HG03442 (cell line): ENCODE measurements around the gene ZNF865.

Experiments used
- ATAC-seq: cut with Tn5 transposase; IDR thresholded peaks from one replicate; pipeline ENCODE4 v1.9.1; 2021; ENCODE audit warnings: mild to moderate bottlenecking, moderate library complexity; ENCODE audit not compliant: unreplicated experiment

Gene ZNF865

GRCh38 chr19:55622242-55622969, 17.0 kb downstream of the ZNF865 start:
- ATAC-seq: no peak

DNA sequence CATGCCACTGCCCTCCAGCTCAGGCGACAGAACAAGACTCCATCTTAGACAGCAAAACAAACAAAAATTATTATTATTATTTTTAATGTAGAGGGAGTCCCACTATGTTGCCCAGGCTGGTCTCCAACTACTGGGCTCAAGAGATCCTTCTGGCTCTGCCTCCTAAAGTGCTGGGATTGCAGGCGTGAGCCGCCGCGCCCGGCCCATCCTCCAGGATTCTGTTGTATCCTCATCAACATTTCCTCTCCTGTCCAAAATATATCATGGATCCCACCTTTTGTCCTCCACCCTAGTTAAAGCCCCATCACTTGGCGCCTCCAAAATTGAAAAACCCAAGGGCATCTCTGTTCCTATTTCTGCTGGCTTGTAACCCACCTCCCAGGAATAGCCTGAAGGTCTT, 17.7 kb downstream of the ZNF865 start:
- ATAC-seq: no peak

DNA sequence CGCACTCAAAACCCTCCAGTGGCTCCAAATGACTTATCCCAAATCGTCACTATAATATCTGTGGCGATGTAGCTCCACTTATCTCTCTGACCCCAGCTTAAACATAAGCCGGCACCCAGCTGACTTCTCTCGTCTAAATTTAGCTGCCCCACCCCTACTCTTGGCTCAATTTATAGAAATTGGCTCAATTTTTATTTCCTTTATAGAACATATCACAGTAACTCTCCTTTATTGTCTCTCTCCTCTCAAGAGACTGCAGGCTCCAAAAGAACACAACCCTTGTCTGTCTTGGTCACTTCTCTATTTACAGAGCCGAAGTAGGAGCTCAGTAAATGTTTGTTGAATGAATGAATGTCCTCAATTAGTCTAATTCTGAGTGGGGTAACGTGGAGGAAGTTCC, 18.1 kb downstream of the ZNF865 start:
- ATAC-seq: no peak

- ATAC-seq: peak; percentile 61
Observed at GRCh38 chr19:55624109-55625003, 18.9 kb downstream of the ZNF865 start, which contains the start of gene ZNF784. Gene ZNF784 (minus strand): TSS chr19:55624566. CDS start chr19:55624561, 5 bp downstream.

GRCh38 chr19:55625004-55625326, 19.5 kb downstream of the ZNF865 start:
- no peak for ATAC-seq

DNA sequence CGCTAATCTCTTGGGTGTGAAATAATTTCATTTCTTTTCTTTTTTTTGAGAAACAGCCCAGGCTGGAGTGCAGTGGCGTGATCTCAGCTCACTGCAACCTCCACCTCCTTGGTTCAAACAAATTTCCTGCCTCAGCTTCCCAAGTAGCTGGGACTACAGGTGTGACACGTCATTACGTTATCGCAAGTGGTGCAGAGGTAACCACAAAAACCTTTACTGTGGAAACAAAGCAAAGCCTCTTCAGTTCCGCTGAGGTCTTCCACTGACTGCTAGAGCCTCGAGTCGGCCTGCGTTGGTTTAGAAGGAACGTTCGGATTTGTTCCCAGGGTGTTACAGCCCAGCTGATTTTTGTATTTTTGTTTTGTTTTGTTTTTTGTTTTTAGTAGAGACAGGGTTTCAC, 20.9 kb downstream of the ZNF865 start:
- ATAC-seq: no peak

GRCh38 chr19:55632463-55632834, 27.0 kb downstream of the ZNF865 start:
- no peak for ATAC-seq

DNA sequence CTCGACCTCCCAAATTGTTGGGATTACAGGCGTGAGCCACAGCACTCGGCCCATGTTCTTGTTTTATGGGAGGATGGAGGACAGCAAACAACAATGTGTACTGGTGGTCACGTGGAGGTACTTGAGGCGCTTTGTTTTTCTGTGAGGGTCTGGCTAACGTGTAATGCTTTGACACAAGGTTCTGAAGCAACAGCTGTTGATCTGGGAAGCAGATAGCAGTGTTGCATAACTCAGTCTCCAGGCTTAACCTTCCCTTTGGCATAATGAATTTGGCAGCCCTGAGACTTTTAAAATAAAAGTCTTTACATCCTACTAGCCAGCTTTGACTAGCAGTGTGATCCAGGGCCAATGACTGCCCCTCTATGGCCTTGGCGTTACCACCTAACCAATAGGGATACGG, 28.4 kb downstream of the ZNF865 start:
- no peak for ATAC-seq

DNA sequence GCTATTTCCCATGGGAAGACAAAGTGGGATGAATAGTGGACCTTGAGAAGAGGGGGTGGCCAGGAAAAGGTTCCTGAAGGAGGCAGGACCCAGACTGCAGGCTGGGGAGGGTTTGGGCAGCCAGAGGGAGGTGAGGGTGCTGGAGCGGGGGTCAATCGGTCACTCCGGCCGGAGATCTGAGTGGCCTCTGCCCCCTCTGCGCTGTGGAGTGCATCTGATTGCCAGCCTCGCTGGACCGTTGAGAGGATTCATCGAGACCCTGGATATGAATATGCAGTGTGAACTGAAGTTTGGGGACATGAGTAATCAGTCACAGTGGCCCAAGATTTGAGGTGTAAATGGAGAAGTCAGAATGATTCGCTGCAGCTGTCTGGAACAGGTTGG, 29.9 kb downstream of the ZNF865 start:
- ATAC-seq: no peak

- no peak for ATAC-seq
Observed at GRCh38 chr19:55635856-55636440, 30.5 kb downstream of the ZNF865 start.

DNA sequence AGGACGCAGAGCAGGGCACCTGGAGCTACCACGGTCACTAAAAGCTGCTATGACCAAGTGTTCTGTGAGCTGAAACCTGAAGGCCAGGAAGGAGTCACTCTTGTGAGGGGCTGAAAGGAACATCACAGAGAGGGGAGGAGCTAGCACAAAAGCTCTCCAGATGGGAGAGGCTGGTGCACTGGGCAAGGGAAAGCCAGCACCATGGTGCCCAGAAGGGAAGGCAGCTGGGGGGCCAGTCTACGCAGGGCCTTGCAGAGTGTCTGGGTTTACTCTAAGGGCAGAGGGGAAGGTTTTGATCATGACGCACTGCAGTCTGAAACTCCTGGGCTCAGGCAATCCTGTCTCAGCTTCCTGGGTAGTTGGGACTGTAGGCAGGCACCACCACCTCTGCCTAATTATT, 31.3 kb downstream of the ZNF865 start:
- ATAC-seq: no peak

DNA sequence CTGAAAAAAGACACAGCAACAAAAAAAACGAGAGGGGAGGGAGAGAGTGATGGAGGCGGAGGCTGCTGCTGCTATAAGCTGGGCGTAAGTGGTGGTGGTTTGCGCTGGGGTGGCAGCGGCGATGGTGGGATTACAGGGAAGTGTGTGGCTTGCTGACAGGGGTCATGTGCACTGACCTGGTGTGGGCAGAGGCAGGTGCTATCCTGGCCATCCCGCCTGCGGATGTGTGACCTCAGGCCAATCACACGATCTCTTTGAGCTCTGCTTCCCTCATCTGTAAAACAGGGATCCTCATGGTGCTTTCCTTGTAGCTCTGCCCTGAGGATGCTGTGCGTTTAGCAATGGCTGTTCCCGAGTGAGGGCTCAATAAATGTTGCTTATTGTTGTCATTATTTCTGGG, 32.1 kb downstream of the ZNF865 start:
- no peak for ATAC-seq

GRCh38 chr19:55638864-55639359, 33.5 kb downstream of the ZNF865 start:
- no peak for ATAC-seq

- peak; percentile 6 for ATAC-seq
Observed at GRCh38 chr19:55640043-55640576, 34.7 kb downstream of the ZNF865 start.

- ATAC-seq: peak; percentile 29
Observed at GRCh38 chr19:55640577-55641425, 35.4 kb downstream of the ZNF865 start, which contains the start of gene ZNF580. Gene ZNF580 (plus strand): TSS chr19:55641002. CDS start chr19:55642509, 1,507 bp downstream.

DNA sequence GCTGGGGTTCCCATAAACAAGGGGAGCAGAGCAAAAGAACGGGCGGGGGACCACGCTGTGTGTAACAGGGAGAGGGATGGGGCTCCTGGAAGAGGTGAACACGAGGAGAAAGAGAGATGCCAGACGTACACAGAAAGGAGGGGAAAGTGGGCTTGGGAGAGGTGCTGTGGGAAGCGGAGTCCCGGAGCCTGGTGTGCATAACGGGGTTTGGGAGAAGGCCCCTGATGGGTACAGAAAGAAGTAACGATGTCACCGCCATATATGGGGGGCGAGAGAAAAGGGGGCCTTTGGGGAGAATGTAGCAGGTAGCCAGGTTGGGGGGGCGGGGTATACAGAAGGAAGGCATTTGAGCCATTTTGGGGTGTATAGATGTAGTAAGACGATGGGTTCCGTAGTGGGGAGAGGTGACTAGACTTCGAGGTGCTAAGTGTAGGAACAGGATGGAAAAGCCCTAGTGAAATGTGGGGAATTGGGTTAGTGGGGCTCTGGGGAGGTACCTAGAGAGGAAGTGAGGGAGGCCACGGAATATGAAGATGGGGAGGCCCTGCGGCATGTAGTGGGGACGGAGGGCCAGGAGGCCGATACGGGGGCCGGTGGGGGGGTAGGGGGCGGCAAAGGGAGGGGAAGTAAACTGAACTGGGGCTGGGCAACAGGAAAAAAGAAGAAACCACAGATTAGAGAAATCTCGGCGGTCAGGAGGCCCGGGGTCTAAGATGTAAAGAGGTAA, 36.1 kb downstream of the ZNF865 start:
- no peak for ATAC-seq

DNA sequence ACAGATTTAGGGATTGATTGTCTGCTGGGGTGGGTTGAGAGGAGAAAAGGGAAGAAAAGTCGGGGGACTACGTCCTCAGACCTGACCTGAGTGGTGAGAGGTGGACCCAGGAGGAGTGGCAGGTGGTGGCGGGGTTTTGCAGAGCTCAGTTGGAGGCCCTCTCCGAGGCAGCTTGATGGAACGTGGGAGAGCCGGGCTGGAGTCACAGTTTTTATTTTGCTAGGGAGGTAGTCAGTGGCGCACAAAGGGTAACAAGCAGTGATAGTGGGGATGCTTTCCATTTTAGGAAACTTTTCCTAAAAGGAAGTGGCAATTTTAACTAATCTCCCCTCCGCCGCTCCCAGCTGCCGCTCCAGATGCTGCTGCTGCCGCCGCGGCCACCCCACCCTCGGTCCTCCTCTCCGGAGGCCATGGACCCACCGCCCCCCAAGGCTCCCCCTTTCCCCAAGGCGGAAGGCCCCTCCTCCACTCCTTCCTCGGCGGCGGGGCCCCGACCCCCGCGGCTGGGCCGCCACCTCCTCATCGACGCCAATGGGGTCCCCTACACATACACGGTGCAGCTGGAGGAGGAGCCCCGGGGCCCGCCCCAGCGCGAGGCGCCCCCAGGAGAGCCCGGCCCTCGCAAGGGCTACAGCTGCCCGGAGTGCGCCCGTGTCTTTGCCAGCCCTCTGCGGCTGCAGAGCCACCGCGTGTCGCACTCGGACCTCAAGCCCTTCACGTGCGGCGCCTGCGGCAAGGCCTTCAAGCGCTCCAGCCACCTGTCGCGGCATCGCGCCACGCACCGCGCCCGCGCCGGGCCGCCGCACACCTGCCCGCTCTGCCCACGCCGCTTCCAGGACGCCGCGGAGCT, 36.9 kb downstream of the ZNF865 start:
- ATAC-seq: no peak

DNA sequence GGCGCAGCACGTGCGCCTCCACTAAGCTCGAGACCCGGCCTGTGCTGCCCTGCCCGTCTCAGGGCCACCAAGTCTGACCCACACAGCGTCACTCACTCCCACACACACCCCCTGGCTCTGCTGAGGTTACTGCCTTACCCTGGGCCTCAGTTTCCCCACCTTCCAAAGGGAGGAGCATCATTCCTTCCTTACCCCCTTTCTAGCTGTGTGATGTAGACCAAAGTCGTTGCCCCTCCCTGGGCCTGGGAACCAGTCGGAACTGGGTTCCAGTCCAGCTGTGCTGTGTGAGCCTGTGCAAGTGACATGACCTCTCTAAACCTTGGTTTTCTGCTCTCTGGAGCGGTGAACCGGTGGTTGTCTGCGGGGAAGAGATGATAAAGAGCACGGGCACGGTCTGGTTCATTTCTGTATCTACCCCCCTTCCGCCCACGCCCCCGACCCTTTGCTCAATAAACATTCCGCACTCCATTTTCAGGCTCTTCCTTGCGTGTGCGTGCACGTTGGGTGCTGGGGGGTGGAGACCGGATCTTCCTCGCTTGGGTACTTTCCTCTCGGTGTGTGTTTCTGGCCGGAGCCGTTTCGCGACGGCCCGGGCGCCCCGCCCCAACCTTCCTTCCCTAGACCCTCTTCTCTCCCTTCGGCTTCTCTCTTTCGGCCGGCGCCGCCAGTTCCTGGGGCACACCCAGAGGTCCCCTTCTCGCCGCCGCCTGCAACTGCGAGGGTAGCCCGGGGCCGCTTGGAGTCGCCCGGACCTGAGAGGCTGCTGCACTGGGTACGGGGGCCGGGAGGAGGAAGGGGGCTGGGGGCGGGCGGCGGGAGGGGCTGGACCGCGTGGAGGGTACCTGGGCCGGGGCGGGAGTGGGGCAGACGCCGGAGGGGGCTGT, 37.8 kb downstream of the ZNF865 start, which contains the start of gene ZNF581:
ZNF581 (plus strand) TSS at position 647 of the 884 bp plus-strand sequence. CDS start 923 bp downstream, outside the sequence.
- no peak for ATAC-seq
